GM12801 (cell line): ENCODE results near the gene HINFP.

Experiments
- CTCF ChIP-seq: IDR thresholded peaks from one replicate; pipeline ENCODE4 v1.5.1; 2011; ENCODE audit warnings: control low read depth; ENCODE audit not compliant: insufficient read length; ENCODE audit errors: extremely low read depth

Gene HINFP

DNA sequence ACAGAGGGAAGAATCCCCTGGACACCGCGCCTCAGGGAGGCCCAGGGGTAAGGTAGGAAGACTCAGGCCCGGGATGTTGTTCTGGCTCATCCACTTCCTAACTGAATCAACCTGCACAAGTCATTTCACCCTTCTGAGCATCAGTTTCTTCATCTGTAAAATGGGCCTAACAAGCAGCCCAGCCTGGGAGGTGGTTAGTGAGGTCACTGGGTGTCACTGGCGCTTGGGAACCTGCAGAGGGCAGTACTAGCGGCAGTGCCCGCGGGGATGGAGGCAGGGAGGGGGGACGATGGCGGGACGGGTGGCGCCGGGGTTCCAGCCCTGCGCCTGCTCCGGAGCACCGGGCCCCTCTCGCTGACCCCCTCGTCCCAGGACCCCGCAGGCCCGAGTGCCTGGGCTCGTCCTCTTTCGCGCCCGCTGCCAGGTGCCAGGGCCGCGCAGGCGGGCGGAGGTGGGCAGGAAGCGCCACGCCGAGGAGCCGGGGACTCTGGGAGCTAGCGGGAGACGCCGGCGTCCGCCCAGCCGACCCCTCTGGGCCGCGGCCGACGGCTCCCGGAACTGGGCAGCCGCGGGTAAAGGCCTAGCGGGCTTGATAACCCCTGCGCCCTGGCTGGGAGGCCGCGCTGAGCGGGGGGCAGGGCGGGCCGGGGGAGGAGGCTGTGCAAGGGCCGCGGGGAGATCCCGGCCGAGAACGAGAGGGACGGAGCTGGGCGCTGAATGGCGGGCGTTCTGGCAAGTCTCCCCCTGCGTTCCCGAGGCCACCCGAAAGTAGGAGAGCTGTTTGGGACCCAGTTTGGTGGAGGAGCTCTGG, 47.3 kb downstream of the HINFP start, which contains the start of gene NLRX1:
Gene NLRX1, plus strand, starts transcription at position 255 of the 811 bp plus-strand sequence. CDS start 2,679 bp downstream, outside the sequence.
- peak; percentile 56 for TF ChIP-seq CTCF

DNA sequence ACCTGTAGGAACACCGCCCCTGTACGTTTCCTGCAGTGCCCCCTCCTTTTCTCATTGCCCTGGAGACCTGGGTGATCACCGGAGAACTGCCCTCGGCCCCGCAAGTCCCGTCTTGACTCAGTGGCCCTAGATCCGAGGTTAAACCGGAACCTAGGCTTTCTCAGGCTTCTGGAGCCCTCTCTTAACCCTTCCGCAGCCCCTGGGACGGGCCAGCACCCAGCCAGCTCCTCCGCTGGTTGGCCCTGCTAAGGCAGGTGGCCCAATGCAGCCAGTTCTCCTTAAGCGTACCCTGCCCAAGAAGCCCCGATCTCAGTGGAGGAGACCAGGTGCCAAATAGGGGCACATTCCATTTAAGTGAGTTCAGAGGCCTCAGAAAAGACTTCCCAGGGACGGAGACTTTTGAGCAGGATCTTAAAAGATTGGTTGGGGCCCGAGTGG, 47.9 kb downstream of the HINFP start:
- no peak for TF ChIP-seq CTCF

GRCh38 chr11:119172513-119172912, 51.1 kb downstream of the HINFP start:
- TF ChIP-seq CTCF: no peak

DNA sequence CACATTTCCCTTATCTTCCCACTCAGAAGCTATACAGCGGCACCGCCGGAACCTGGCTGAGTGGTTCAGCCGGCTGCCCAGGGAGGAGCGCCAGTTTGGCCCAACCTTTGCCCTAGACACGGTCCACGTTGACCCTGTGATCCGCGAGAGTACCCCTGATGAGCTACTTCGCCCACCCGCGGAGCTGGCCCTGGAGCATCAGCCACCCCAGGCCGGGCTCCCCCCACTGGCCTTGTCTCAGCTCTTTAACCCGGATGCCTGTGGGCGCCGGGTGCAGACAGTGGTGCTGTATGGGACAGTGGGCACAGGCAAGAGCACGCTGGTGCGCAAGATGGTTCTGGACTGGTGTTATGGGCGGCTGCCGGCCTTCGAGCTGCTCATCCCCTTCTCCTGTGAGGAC, 52.1 kb downstream of the HINFP start:
- no peak for TF ChIP-seq CTCF

- no peak for TF ChIP-seq CTCF
These were observed 54.2 kb downstream of the HINFP start for GRCh38 chr11:119175493-119176077.

DNA sequence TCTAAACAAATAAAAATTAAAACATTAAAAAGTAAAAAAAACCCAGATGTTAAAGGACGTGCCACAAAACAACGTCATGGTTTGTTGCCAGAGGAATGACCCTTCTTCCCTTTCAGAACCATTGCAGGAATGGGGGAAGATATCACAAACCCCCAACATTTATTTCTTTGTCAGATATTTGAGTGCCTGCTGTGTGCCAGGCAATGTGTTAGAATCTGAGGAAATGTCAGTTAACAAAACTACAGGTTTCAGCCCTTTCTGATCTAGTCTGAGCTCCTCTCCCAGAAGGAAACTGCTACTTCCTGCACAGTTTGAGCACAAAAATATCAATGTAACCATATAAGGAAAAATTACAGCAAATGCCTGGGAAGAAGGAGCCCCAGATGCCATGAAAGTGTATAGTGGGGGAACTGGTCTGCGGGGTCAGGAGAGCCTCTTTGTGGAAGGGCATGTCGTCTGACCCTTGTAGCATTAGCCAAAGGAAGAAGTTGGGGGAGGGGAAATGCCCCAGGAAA, 56.8 kb downstream of the HINFP start:
- TF ChIP-seq CTCF: no peak

DNA sequence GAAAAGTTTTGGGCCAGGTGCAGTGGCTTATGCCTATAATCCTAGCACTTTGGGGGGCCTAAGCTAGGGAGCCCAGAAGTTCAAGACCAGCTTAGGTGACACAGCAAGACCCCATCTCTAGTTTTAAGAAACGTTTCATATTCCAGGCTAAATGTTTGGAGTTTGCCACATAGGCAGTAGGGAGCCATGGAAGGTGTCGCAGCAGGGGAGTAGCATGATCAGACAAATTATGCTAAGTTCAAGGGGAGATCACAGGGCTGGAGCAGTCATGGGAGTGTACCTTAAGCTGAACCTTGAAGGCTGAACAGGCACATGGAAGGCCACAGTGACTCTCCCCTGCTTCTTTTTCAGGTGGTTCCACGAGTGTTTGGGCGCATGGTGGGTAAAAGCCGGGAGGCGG, 58.0 kb downstream of the HINFP start:
- TF ChIP-seq CTCF: no peak
